Anterior cingulate cortex (tissue), 58 donors: ENCODE data around the gene FAM234A.
"Not testable (repeated sequence)": the region's sequence is repeated elsewhere in the genome, so short reads cannot be mapped to it uniquely, and the experiment has no call there.

Source experiments
- DNase-seq, 58 donors: peaks; one replicate each; lab custom pipeline; 2025; lab: John Stamatoyannopoulos, UW

FAM234A gene

GRCh38 chr16:229731-230281 lies 4.8 kb upstream of the FAM234A start:
- DNase-seq = no peak

- not testable (repeated sequence) for DNase-seq
These were observed 4.3 kb upstream of the FAM234A start for GRCh38 chr16:230351-230750.

GRCh38 chr16:230949-231348 lies 3.7 kb upstream of the FAM234A start:
- no peak for DNase-seq

GRCh38 chr16:239948-240277 lies 5.3 kb downstream of the FAM234A start:
- DNase-seq = peak in 12 of 58 donors; percentile 8 to 47 (median 35)

- DNase-seq = no peak
These were observed 5.9 kb downstream of the FAM234A start for GRCh38 chr16:240559-240958.

- DNase-seq = no peak
These were observed 7.7 kb downstream of the FAM234A start for GRCh38 chr16:242281-242680.

GRCh38 chr16:243348-243747 lies 8.7 kb downstream of the FAM234A start:
- no peak for DNase-seq

GRCh38 chr16:245105-245504 lies 10.5 kb downstream of the FAM234A start:
- DNase-seq = no peak

GRCh38 chr16:247027-247426 lies 12.4 kb downstream of the FAM234A start:
- no peak for DNase-seq

- DNase-seq = no peak
These were observed 14.8 kb downstream of the FAM234A start for GRCh38 chr16:249431-249830.

- no peak for DNase-seq
These were observed 18.0 kb downstream of the FAM234A start for GRCh38 chr16:252366-253337.

GRCh38 chr16:253833-254232 lies 19.2 kb downstream of the FAM234A start:
- DNase-seq = no peak

- DNase-seq = no peak
These were observed 19.8 kb downstream of the FAM234A start for GRCh38 chr16:254461-254860.

GRCh38 chr16:255183-255582 lies 20.6 kb downstream of the FAM234A start:
- no peak for DNase-seq

GRCh38 chr16:258091-258490 lies 23.5 kb downstream of the FAM234A start:
- not testable (repeated sequence) for DNase-seq

GRCh38 chr16:259226-259625 lies 24.6 kb downstream of the FAM234A start:
- no peak for DNase-seq

GRCh38 chr16:259814-260253 lies 25.2 kb downstream of the FAM234A start:
- DNase-seq = no peak

GRCh38 chr16:260326-260725 lies 25.7 kb downstream of the FAM234A start:
- DNase-seq = no peak

GRCh38 chr16:261031-261691 lies 26.5 kb downstream of the FAM234A start:
- DNase-seq = peak in 7 of 58 donors; percentile 12 to 52 (median 25)

GRCh38 chr16:262121-262745 lies 27.6 kb downstream of the FAM234A start:
- DNase-seq = no peak

GRCh38 chr16:263182-263774 lies 28.7 kb downstream of the FAM234A start:
- DNase-seq = no peak
